KOPT-K1 (cell line): ENCODE measurements around the gene TMEM63B.

Experiments
- H3K27ac ChIP-seq: fragments of 200-600 bp; sonication (generic); 2 replicates; pipeline ENCODE4 v1.5.1; 2016; ENCODE audit warnings: antibody characterized with exemption, mild to moderate bottlenecking, low read depth, low read length; ENCODE audit not compliant: poor library complexity, severe bottlenecking
- H3K36me3 ChIP-seq: fragments of 200-600 bp; sonication (generic); 2 replicates; pipeline ENCODE4 v1.5.1; 2017; ENCODE audit warnings: antibody characterized with exemption, mild to moderate bottlenecking, low read length, moderate library complexity; ENCODE audit not compliant: insufficient read depth
- H3K9me3 ChIP-seq: fragments of 200-600 bp; sonication (generic); 2 replicates; pipeline ENCODE4 v1.5.1; 2017; ENCODE audit warnings: antibody characterized with exemption, low read length, mild to moderate bottlenecking; ENCODE audit not compliant: insufficient read depth, poor library complexity, severe bottlenecking

Gene TMEM63B

GRCh38 chr6:44105146-44105545 lies 22.2 kb upstream of the TMEM63B start:
- no peak overlapping the region for H3K27ac ChIP-seq
- peaks cover 83% of the 10 kb centered on the region for H3K36me3 ChIP-seq
- H3K9me3 ChIP-seq, result no peaks in the 10 kb centered on the region

- no peaks in the 10 kb centered on the region for H3K9me3 ChIP-seq
- H3K36me3 ChIP-seq, result peaks cover 83% of the 10 kb centered on the region
- no peak overlapping the region for H3K27ac ChIP-seq
Measured at GRCh38 chr6:44105993-44106740, 21.2 kb upstream of the TMEM63B start.

DNA sequence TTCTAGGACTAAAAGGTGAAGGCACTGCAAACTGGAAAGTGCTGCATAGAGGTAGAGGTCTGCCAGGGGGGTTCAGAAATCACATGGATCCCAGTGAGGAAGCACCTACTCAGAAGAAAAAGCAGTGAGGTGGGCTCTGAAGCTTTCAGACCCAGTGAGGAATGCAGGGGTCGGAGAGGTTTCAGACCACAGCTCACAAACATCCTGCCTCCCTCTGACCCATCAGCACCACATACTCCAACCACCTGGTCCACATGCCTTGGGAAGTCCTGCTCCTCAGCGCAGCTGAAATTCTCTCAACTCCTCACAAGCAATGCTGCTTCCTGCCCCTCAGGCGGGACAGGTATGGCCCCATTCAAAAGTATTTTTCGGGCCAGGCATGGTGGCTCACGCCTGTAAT lies 20.3 kb upstream of the TMEM63B start:
- no peaks in the 10 kb centered on the region for H3K9me3 ChIP-seq
- peaks cover 87% of the 10 kb centered on the region for H3K36me3 ChIP-seq
- no peak overlapping the region for H3K27ac ChIP-seq

DNA sequence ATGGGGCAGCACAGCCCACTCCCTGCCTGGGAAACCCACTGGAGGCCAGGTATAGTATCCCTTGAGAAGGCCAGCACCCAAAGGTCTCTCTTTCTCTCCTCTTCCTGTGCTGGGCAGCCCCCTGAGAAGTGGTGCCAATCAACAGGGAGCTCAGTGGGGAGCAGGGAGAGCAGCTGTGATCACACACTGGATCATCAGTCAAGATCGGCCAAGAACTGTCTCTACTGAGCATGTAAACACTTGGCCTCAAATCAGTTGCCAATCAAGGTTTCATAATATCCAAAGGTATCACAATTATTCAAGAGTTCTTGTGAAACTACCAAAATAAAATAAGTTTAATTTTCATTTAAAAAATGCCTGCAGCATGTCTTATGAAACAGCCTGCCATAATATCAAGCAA lies 18.9 kb upstream of the TMEM63B start:
- H3K27ac ChIP-seq, result no peak overlapping the region
- no peaks in the 10 kb centered on the region for H3K9me3 ChIP-seq
- H3K36me3 ChIP-seq, result peaks cover 95% of the 10 kb centered on the region

GRCh38 chr6:44109212-44109611 lies 18.1 kb upstream of the TMEM63B start:
- no peaks in the 10 kb centered on the region for H3K9me3 ChIP-seq
- H3K36me3 ChIP-seq, result peaks cover 95% of the 10 kb centered on the region

GRCh38 chr6:44110005-44110676 lies 17.2 kb upstream of the TMEM63B start:
- H3K27ac ChIP-seq, result no peak overlapping the region
- H3K9me3 ChIP-seq, result no peaks in the 10 kb centered on the region
- peaks cover 95% of the 10 kb centered on the region for H3K36me3 ChIP-seq

More at GRCh38 chr6:44109212-44109611, 18.1 kb upstream of the TMEM63B start:
- no peak overlapping the region for H3K27ac ChIP-seq

DNA sequence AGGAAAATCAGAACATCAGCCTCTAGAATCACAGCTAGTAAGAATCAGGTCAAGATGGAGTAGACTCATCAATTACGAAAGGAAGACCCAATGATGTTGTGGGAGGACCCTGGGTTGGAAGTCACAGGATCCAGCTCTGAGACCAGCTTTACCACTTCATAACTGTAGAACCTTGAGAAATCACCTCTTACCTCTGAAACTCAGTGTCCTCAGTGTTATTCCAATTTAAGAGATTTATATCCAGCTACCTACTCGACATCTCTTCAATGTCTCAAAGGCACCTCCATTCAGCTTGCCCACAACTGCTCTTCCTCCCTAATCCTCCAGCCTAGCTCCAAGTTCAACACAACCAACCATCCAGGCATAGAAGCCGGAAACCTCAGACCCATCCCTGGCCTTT lies 16.4 kb upstream of the TMEM63B start:
- H3K36me3 ChIP-seq, result peaks cover 91% of the 10 kb centered on the region
- H3K9me3 ChIP-seq, result no peaks in the 10 kb centered on the region
- H3K27ac ChIP-seq, result no peak overlapping the region

- no peak overlapping the region for H3K27ac ChIP-seq
Measured at GRCh38 chr6:44111434-44112417, 15.6 kb upstream of the TMEM63B start.

GRCh38 chr6:44113414-44113813 lies 13.9 kb upstream of the TMEM63B start:
- H3K9me3 ChIP-seq, result no peaks in the 10 kb centered on the region
- H3K36me3 ChIP-seq, result peaks cover 86% of the 10 kb centered on the region
- H3K27ac ChIP-seq, result no peak overlapping the region

More at GRCh38 chr6:44111434-44112417, 15.6 kb upstream of the TMEM63B start:
- peaks cover 90% of the 10 kb centered on the region for H3K36me3 ChIP-seq
- no peaks in the 10 kb centered on the region for H3K9me3 ChIP-seq

DNA sequence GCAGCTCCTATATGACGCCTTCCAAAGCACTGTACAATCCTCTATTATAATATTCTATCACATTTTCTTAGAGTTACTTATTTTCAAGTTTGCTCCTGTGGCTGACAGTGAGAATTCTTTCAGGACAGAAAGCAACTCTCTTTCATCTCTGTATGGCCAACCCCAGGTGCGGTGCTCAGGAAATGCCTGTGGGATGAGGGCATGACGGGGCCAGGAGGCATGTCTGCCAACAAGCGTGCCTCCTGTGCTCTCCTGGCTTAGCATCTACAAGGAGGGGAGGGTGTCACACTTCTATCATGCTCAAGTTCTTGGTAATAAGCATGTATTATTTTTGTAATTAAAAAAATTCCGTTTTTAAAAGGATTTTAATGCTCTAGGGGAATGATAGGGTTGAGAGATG lies 11.5 kb upstream of the TMEM63B start:
- peaks cover 75% of the 10 kb centered on the region for H3K36me3 ChIP-seq
- no peak overlapping the region for H3K27ac ChIP-seq
- H3K9me3 ChIP-seq, result no peaks in the 10 kb centered on the region

GRCh38 chr6:44116641-44117382 lies 10.5 kb upstream of the TMEM63B start:
- H3K27ac ChIP-seq, result no peak overlapping the region
- peaks cover 67% of the 10 kb centered on the region for H3K36me3 ChIP-seq
- no peaks in the 10 kb centered on the region for H3K9me3 ChIP-seq

GRCh38 chr6:44117397-44118128 lies 9.8 kb upstream of the TMEM63B start:
- H3K9me3 ChIP-seq, result no peaks in the 10 kb centered on the region
- H3K36me3 ChIP-seq, result peaks cover 60% of the 10 kb centered on the region
- H3K27ac ChIP-seq, result no peak overlapping the region

DNA sequence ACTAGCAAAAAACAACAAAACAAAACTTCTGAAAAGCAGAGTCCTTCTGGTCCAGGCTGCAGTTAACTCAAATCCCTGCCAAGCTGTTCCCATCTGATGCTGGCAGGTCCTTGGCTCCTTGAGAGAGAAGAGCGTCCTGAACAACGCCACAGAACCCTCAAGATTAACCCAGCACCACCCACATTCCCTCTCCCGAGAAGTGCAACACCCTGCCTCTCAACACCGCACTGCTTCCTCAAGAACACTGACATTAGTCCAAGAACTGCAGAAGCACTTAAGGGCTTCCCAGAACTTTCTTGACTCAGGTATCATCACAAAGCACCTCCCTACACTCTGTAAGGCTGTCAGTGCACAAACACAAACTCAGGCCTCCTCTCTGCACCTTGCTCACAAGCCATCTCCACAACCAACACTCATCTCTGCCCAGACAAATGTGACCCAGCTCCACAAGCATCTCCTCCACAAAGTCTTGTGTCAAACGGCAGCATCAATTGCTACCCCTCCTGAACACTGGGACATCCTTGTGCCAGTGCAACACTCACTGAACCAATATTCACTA lies 7.6 kb upstream of the TMEM63B start:
- Histone ChIP-seq H3K27ac (no peak overlapping the region), H3K36me3 (peaks cover 44% of the 10 kb centered on the region), H3K9me3 (no peaks in the 10 kb centered on the region)
